Stimulated activated CD8-positive, alpha-beta memory T cell treated with anti-CD3 and anti-CD28 coated beads, Interleukin-15, amount 100 ng/mL, for 4 hours (primary cell): Measurements from ENCODE around the gene ACAD10.
"Not testable (repeated sequence)": the region's sequence is repeated elsewhere in the genome, so short reads cannot be mapped to it uniquely, and the experiment has no call there.

Source experiments
- DNase-seq, 2 donors: peaks; one replicate each; pipeline ENCODE4 v3.0.0-alpha.2; 2020; ENCODE audit warnings: low read depth in 2 of 2

Gene ACAD10

DNA sequence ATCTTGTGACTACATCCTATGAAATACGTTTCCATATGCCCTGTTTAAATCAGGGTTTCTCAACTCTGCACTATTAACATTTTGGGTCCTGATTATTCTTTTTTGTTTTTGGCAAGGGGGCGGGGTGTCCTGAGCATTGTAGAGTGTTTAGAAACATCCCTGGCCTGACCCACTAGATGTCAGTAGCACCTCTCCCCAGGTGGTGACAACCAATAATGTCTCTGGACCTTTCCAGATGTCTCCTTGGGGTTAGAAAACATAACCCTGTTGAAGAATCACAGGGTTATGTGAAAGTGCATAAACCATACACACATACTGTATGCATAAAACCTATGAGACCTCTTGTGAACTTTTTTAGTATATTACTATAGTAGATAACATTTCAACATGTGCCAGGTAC lies 1.4 kb downstream of the ACAD10 start:
- no peak for DNase-seq

- DNase-seq, result no peak
These were observed 2.1 kb downstream of the ACAD10 start for GRCh38 chr12:111687952-111688351.

DNA sequence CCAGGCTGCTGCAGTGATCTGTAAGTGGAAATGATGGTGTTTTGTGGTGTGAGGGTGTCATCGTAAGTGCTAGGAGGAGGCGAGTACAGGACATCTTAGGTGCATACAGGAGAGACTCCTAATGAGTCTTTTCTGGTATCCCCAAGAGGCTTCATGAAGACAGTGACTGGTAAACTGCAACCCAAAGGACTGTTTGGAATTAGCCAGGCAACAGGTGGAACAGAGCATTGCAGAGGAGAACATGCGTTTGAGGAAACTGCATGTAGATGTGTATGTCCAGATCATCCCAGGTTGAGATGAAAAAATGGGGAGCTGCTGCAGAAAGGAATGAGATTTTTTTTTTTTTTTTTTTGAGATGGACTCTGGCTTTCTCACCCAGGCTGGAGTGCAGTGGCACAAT lies 5.4 kb downstream of the ACAD10 start:
- DNase-seq, result no peak

DNA sequence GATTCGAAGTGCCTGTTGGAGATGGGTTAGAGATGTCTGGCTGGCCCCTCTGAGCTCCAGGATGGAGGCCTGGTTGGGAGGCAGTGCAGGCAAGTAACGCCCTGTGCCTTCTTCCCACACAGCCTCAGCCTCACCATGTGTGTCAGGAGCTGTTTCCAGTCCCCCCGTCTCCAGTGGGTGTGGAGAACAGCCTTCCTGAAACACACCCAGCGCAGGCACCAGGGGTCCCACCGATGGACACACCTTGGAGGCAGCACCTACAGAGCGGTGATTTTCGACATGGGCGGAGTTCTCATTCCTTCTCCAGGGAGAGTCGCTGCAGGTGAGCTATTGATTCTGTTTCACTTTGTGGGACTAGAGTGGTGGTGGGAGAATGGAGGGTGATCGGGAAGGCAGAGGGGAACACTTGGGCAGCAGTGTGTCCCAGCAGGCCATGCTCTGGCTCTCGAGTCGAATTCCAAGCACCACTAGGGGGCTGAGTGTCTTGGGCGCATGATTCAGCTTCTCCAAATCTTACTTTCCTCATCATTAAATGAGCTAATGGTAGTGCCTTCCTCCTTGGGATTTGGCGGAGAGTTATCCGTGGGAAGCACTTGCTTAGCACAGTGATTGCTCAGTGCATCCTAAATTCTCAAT lies 6.8 kb downstream of the ACAD10 start:
- no peak for DNase-seq

GRCh38 chr12:111693818-111694217 lies 8.0 kb downstream of the ACAD10 start:
- no peak for DNase-seq

GRCh38 chr12:111699962-111700361 lies 14.1 kb downstream of the ACAD10 start:
- DNase-seq, result no peak

GRCh38 chr12:111705672-111706071 lies 19.8 kb downstream of the ACAD10 start:
- no peak for DNase-seq

DNA sequence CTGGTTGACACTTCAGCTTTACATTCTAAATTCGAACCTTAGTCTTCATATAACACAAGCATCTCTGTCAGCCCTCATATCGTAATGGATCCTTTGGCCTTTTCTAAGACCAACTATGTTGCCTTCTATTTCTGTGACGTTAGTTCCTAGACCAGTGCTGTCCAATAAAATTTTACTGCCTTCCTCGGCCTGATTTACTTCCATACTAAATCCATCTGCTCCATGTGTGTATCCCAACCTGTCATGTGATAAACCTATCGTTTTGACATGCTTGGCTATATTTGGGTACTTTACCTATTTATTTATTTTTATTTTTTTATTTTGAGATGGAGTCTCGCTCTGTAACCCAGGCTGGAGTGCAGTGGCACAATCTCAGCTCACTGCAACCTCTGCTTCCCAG lies 20.3 kb downstream of the ACAD10 start:
- no peak for DNase-seq

DNA sequence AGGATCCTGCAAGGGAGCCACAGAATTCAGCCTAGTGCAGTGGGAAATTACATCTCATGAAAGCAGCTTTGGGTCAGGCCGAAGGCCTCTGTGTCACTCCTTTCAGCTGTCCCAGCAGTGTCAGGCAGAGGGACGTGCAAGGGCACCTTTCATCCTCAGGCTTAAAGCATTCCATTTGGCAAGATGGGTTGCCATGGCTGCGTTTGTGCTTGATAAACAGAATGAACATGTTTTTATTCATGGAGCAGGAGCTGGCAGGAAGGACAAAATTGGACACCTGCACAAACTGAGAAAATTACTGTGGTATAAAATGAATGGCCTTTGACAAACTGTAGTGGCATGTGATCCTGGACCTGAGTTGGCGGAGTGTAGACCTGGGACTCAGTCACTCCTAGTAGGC lies 29.4 kb downstream of the ACAD10 start:
- no peak for DNase-seq

GRCh38 chr12:111719316-111719715 lies 33.5 kb downstream of the ACAD10 start:
- DNase-seq, result not testable (repeated sequence)

GRCh38 chr12:111720457-111720856 lies 34.6 kb downstream of the ACAD10 start:
- DNase-seq, result no peak

GRCh38 chr12:111723646-111724360 lies 38.0 kb downstream of the ACAD10 start:
- not testable (repeated sequence) for DNase-seq

- DNase-seq, result no peak
These were observed 42.9 kb downstream of the ACAD10 start for GRCh38 chr12:111728795-111729194.

- DNase-seq, result no peak
These were observed 44.6 kb downstream of the ACAD10 start for GRCh38 chr12:111730420-111730819.

GRCh38 chr12:111732786-111733185 lies 46.9 kb downstream of the ACAD10 start:
- DNase-seq, result no peak

DNA sequence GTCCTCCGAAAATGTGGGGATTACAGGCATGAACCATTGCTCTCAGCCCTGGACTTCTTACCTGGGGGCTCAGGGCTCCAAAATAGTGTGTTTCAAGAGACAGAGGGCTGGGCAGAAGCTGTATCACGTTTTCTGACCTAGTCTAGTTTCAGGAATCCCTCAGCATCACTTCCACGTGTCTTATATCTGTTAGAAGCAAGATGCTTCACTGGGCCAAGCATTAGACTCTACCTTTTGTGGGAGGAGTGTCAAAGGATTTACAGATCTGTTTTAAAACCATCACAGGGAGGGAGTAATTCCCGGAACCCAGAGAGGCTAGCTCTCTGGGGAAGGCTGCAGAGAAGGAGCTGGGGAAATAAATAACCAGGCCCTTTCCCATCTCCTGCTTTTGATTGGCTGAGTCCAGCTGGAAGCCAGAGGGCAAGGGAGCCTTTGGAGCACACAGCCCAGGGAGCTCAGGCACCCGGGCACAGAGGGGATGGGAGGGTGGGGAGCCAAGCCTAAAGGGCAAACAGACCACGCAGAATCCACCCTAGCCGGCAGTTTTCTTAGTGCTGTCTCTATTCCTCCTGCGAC lies 47.6 kb downstream of the ACAD10 start:
- no peak for DNase-seq

GRCh38 chr12:111739524-111739923 lies 53.7 kb downstream of the ACAD10 start:
- DNase-seq, result not testable (repeated sequence)

- no peak for DNase-seq
These were observed 55.5 kb downstream of the ACAD10 start for GRCh38 chr12:111741235-111741812.

DNA sequence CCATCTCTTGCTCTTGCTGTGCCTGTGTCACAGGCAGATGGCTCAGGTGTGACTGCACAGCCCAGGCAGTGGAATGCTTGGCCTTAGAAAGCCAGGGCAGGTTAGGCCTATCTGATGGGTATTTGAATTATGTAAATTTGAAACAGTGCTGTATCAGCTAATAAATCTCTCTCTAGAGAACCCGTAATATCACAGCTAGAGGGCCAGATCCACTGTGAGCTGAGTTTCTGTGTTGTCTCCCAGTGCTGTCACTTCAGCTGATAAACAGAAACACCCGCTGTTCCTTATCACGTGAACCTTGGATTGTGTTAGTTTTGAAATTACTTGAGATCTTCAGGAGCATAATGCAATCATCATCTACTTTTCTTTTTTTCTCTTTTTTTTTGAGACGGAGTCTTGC lies 59.4 kb downstream of the ACAD10 start:
- no peak for DNase-seq

DNA sequence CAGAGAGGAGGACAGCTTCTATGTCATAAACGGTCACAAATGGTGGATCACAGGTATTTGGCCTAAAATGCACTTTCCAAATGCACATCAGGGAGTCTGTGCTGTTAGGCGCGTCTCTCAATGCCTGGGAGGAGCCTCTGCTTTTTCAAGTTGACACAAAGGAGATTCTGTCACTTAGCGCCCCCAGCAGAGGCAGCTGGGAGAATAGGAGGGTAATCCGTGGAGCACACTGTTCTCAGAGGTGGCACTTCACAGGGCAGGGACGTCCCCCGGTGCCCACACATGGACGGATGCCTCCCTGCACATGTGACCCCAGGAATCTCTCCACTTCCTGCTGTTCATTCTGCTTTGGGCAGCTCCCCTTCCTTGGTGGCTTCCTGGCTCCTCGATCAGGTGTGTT lies 61.5 kb downstream of the ACAD10 start:
- DNase-seq, result no peak

DNA sequence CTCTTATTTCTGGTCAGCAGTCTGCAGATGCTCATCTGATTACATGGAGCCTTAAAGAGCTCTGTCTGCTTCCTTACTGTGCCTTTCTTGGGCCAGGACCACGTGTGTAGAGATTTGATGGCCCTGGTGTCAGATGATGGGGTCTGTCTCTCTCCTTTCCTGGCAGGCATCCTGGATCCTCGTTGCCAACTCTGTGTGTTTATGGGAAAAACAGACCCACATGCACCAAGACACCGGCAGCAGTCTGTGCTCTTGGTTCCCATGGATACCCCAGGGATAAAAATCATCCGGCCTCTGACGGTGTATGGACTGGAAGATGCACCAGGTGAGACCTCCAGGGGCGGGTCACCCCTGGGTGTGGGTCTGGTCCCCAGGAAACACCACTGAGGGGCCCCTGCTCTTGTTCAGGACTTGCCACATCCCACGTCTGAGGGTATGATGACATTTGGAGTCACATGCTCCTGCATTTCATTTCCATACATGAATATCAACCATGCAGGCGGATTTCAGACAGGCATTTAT lies 62.4 kb downstream of the ACAD10 start:
- no peak for DNase-seq

DNA sequence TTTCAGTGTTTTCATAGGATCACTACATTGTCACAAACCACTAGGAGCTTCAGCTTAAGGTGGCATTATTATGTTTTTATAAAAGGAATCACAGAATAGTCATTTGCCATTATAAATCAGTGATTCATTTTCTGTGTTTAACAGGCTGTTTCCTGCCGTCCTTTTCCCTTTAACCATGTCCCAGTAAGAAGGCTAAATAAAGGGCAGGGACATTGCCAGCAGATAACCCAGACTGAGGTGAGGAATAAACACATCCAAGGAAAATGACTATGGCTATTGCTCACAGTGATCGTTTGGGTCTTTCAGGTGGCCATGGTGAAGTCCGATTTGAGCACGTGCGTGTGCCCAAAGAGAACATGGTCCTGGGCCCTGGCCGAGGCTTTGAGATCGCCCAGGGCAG lies 63.0 kb downstream of the ACAD10 start:
- no peak for DNase-seq

GRCh38 chr12:111749391-111749790 lies 63.5 kb downstream of the ACAD10 start:
- DNase-seq, result no peak
